ENCODE results near the gene RBKS. TPM values are rescaled to one million over a fixed set of nuclear protein-coding genes. Genes with fewer than 3 reads are reported as not detected.

Gene RBKS
- total and polyA plus RNA-seq, 2 of the 8 experiments (the other 6 are each of a cell fraction or from before 2014, with no cell fraction given), result 1.1 to 1.5 TPM

DNA sequence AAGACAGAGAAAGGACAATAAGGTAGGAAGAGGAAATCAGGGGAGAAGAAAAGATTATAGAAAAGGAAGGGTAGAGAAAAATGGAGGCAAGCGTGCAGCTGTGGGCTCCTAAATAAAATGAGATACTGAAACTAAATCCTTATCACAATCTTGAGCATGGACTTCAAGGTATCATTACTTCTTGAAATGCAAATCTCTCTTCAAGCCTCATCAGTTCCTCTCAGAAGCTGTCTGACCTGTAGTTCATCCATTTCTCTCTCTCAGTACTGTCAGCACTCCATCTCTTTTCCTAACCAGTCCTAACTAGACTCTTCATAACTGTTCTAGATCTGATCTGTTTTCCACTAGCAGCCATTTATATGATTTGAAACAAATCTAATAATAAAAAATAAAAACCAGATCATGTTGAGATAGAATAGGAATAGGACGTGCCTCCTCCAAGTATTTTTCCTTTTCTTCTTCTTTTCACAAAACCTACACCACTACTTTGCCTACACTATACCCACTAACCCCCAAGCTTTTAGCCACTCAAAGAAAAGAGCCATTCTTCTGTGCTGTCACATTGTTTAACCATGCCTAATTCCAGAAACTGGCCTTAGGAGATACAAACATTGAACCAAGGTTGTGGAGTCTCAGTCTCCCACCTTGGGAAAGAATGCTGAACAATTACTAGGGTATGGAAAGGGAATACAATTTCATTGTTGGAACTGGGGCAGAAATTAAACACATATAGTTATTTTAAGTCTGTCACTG lies 21.4 kb upstream of the RBKS start (continued):
- no peak for TF ChIP-seq TEAD4 (IDR thresholded peaks at IDR 0.05; ENCODE audit: low read depth, low read length)
- no peak for TF ChIP-seq RBBP5 (IDR thresholded peaks at IDR 0.05; ENCODE audit: borderline replicate concordance, low read depth, low read length)
- no peak for TF ChIP-seq SIN3A (conservative IDR thresholded peaks at IDR 0.05 in 1 of 2, IDR thresholded peaks at IDR 0.05 in 1 of 2; ENCODE audit: low read depth in 1 of 2, low read length in 2 of 2)
- no peak for TF ChIP-seq SP4 (IDR thresholded peaks at IDR 0.05; ENCODE audit: low read length)
- TF ChIP-seq YY1 (IDR thresholded peaks at IDR 0.05; ENCODE audit: low read depth, low read length), result no peak
- TF ChIP-seq SP2 (IDR thresholded peaks at IDR 0.05; ENCODE audit: low read length), result no peak
- TF ChIP-seq HDAC2 (IDR thresholded peaks at IDR 0.05; ENCODE audit: borderline replicate concordance in 1 of 2, low read depth in 2 of 2, low read length in 2 of 2), result no peak
- no peak for TF ChIP-seq SIRT6 (IDR thresholded peaks at IDR 0.05; ENCODE audit: low read length)
- no peak for TF ChIP-seq POU5F1 (IDR thresholded peaks at IDR 0.05; ENCODE audit: low read depth, low read length)

Measured in H1 (cell line).